Gastrocnemius medialis (tissue), 4 donors: ENCODE data around the gene RNF144A. TPM values are rescaled to one million over a fixed set of nuclear protein-coding genes. Genes with fewer than 3 reads are reported as not detected.

ENCODE experiments used
- ATAC-seq, 2 donors: fragments of 150-250 bp; one replicate each; pipeline ENCODE4 v1.9.1; 2016
- DNase-seq, 2 donors: peaks; one replicate each; pipeline ENCODE4 v3.0.0-alpha.2; 2019
- H3K27ac ChIP-seq, 4 donors: fragments of 200-600 bp; sonication (generic); 1 replicate in 1 of 4; 2 replicates in 3 of 4; pipeline ENCODE4 v1.5.1; 2016 to 2018; ENCODE audit warnings: mild to moderate bottlenecking in 2 of 4, moderate library complexity in 1 of 4
- H3K27me3 ChIP-seq, 3 donors: fragments of 200-600 bp; sonication (generic) in 2 of 3; 1 replicate in 1 of 3; 2 replicates in 2 of 3; pipeline versions ENCODE4 v1.5.1 to v1.6.0; 2016 to 2019; ENCODE audit warnings: mild to moderate bottlenecking in 1 of 3, moderate library complexity in 1 of 3
- H3K36me3 ChIP-seq, 2 donors: fragments of 200-600 bp; sonication (generic) in 1 of 2; one replicate each; pipeline ENCODE4 v1.5.1; 2017 to 2018
- H3K4me1 ChIP-seq, 2 donors: fragments of 200-600 bp; sonication (generic) in 1 of 2; one replicate each; pipeline ENCODE4 v1.5.1; 2016 to 2017; ENCODE audit warnings: mild to moderate bottlenecking in 2 of 2
- H3K4me3 ChIP-seq, 4 donors: fragments of 200-600 bp; sonication (generic) in 3 of 4; 1 replicate in 1 of 4; 2 replicates in 3 of 4; pipeline ENCODE4 v1.5.1; 2016 to 2019; ENCODE audit warnings: mild to moderate bottlenecking in 2 of 4
- H3K9me3 ChIP-seq, 3 donors: fragments of 200-600 bp; sonication (generic) in 2 of 3; 1 replicate in 1 of 3; 2 replicates in 2 of 3; pipeline ENCODE4 v1.5.1; 2016 to 2019
- POLR2A ChIP-seq, 2 donors: fragments of 450-650 bp; IDR thresholded peaks; one replicate each; pipeline ENCODE4 v1.6.1; 2017; ENCODE audit warnings: antibody characterized with exemption in 2 of 2, mild to moderate bottlenecking in 2 of 2, moderate library complexity in 2 of 2
- in situ Hi-C, 4 donors: fragments of 200-750 bp; cut with MboI; loops; one replicate each; pipeline versions ENCODE4 v1.15.0 to v1.8.0; 2017; ENCODE audit warnings: low sequenced_read_pairs in 4 of 4
- intact Hi-C: fragments of 100-400 bp; cut with DNase I; formaldehyde crosslinking; loops from one replicate; pipeline ENCODE4 v1.15.1; 2023; ENCODE audit warnings: low total_unique reads
- total RNA-seq, 4 donors: library from RNA; depleted of rRNA; stranded (reverse); fragments of >200 nt; gene quantifications; one replicate each; pipeline versions ENCODE4 v1.1.0 to v1.2.3, GENCODE V29; 2016
- TF ChIP-seq, protein P1 (sequence below), 5 experiments: fragments of 450-650 bp in 3 of 5; fragments of 200-600 bp in 2 of 5; sonication (generic) in 2 of 5; IDR thresholded peaks in 4 of 5; conservative IDR thresholded peaks in 1 of 5; 1 replicate in 4 of 5; 2 replicates in 1 of 5; pipeline ENCODE4 v1.5.1; 2016 to 2019; ENCODE audit warnings: antibody characterized with exemption in 5 of 5, mild to moderate bottlenecking in 3 of 5, moderate library complexity in 3 of 5

RNF144A gene
- total RNA-seq, 4 donors from 2014 or later = 4.9 to 16.2 (median 10.2) TPM

DNA sequence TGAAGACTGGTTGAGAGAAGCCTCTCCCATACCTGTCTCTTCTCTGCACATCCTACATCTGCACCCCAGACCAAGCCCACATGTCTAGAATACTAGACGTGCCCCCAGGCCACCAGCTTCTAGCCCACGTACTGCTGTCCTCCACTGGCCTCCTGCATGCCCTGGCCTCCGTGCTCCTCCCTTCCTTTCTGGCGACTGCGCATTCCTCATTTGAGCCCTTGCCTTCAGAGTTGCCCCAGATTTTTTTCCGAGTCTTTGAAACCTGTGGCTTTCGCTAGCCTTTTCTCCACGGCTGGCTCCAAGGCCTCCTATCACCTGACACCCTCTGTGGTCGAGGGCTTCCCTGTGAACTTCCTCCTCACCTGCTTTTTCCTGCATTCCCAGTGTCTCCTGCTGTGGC lies 11.2 kb downstream of the RNF144A start:
- TF ChIP-seq, protein P1, sequence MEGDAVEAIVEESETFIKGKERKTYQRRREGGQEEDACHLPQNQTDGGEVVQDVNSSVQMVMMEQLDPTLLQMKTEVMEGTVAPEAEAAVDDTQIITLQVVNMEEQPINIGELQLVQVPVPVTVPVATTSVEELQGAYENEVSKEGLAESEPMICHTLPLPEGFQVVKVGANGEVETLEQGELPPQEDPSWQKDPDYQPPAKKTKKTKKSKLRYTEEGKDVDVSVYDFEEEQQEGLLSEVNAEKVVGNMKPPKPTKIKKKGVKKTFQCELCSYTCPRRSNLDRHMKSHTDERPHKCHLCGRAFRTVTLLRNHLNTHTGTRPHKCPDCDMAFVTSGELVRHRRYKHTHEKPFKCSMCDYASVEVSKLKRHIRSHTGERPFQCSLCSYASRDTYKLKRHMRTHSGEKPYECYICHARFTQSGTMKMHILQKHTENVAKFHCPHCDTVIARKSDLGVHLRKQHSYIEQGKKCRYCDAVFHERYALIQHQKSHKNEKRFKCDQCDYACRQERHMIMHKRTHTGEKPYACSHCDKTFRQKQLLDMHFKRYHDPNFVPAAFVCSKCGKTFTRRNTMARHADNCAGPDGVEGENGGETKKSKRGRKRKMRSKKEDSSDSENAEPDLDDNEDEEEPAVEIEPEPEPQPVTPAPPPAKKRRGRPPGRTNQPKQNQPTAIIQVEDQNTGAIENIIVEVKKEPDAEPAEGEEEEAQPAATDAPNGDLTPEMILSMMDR (IDR thresholded peaks at IDR 0.05 in 4 of 5, conservative IDR thresholded peaks at IDR 0.05 in 1 of 5) = no peak
- no peak for TF ChIP-seq POLR2A (IDR thresholded peaks at IDR 0.05)
- DNase-seq (no peak), ATAC-seq (no peak)
- Histone ChIP-seq H3K27me3 (no peaks in the 10 kb centered on the region), H3K27ac (no peak overlapping the region), H3K4me1 (peaks cover 28 to 31% of the 10 kb centered on the region in 2 donors), H3K36me3 (no peaks in the 10 kb centered on the region), H3K4me3 (no peak overlapping the region), H3K9me3 (no peaks in the 10 kb centered on the region)
- in situ Hi-C loops (no loop called here), intact Hi-C loops (loop anchor here (5.0 kb wide), 1 partner anchor 64 kb away; no protein-coding TSS in a partner anchor)

DNA sequence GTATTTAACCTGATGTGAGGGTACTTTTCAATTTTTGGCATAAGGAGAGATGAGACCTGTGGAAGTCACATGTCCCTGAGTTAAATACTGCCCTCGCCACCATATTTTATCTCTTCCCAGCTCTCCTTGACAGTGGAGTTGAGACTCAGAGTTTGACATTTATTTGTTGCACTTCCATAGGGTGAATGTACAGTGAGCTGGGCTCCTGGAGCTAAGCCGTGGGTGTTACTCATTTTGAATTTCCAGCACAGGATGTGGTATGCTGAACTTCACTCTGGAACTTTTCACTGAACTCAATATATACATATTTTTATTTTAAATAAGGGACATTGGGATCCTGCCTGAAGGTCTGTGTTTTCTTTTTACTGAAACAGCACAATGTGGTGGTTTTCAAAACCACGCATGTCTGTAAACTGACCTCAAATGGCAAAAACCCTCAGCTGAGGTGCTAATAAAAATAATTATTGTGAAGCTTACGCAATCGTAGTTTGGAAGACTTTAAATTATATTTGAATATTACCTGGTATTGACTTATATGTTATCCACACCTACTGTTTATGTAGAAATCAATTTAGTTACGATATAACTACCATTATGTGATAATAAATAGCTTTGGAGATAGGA lies 12.1 kb downstream of the RNF144A start:
- no peak for TF ChIP-seq POLR2A (IDR thresholded peaks at IDR 0.05)
- TF ChIP-seq, protein P1 (IDR thresholded peaks at IDR 0.05 in 4 of 5, conservative IDR thresholded peaks at IDR 0.05 in 1 of 5) = no peak

DNA sequence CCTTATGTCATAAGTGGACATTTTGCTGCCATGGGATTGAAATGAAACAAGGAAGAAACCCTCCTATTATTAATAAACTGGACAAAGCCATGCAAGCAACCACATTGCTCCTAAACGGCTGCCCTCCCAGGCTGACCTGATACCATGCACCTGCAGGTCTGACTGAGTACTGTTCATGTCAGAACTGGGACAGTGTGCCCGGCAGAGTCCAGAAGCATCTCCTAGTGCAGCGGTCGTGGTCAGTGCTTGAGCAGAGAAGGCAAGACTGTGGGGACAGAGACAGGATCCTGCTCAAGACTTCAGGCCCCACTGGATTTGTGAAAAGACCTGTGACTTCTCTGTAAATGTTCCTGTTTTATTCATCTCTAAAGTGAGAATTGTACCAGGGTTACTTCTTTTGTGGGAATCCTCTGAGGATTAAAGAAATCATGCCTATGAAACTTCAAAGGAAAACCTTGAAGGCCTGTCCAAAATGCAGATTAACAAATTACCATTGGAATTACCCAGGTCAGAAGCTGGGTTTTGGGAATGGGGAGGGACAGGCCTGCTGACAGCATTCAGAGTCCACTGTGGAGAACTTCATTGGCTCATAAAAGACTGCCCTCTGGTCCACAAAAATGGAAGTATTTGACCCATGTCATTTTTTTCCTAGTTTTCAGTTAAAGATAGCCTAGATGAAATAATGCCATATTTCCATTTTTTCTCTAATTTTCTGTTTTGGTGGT lies 13.9 kb downstream of the RNF144A start:
- Histone ChIP-seq H3K27me3 (no peaks in the 10 kb centered on the region), H3K9me3 (no peaks in the 10 kb centered on the region), H3K27ac (no peak overlapping the region), H3K4me3 (no peak overlapping the region), H3K36me3 (no peaks in the 10 kb centered on the region), H3K4me1 (peaks cover 10 to 28% of the 10 kb centered on the region in 2 donors)
- in situ Hi-C loops = no loop called here
- TF ChIP-seq, protein P1 (IDR thresholded peaks at IDR 0.05 in 4 of 5, conservative IDR thresholded peaks at IDR 0.05 in 1 of 5) = no peak
- no peak for TF ChIP-seq POLR2A (IDR thresholded peaks at IDR 0.05)
- intact Hi-C loops = no loop called here
- DNase-seq (no peak), ATAC-seq (no peak)

More for the DNA sequence above, 12.1 kb downstream of the RNF144A start:
- Histone ChIP-seq H3K4me3 (no peak overlapping the region), H3K36me3 (no peaks in the 10 kb centered on the region), H3K27ac (peak overlapping the region in 1 of 4 donors; percentile 5), H3K27me3 (no peaks in the 10 kb centered on the region), H3K9me3 (no peaks in the 10 kb centered on the region), H3K4me1 (peaks cover 25 to 31% of the 10 kb centered on the region in 2 donors)
- no peak for ATAC-seq
- in situ Hi-C loops = no loop called here
- no peak for DNase-seq
- intact Hi-C loops = loop anchor here (5.0 kb wide), 1 partner anchor 63 kb away; no protein-coding TSS in a partner anchor

DNA sequence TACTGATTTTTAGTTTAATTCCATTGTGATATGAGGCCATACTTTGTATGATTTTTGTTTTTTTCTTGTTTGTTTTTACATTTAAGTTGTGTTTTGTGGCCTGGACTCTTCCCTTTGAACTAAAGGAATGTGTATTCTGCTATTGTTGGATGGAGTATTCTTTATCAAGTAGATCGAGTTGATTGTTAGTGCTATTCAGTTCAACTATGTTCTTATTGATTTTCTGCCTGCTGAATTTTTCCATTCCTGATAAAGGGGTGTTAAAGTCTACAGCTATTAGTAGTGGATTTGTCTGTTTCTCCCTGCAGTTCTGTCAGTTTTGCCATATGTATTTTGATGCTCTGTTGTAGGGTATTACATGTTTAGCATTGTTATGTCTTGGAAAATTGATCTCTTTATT lies 14.5 kb downstream of the RNF144A start:
- H3K27ac ChIP-seq = no peak overlapping the region
- DNase-seq (no peak), ATAC-seq (no peak)
- TF ChIP-seq, protein P1 (IDR thresholded peaks at IDR 0.05 in 4 of 5, conservative IDR thresholded peaks at IDR 0.05 in 1 of 5) = no peak
- TF ChIP-seq POLR2A (IDR thresholded peaks at IDR 0.05) = no peak
- in situ Hi-C loops (no loop called here), intact Hi-C loops (no loop called here)
- no peaks in the 10 kb centered on the region for H3K36me3 ChIP-seq
- no peaks in the 10 kb centered on the region for H3K9me3 ChIP-seq
- no peaks in the 10 kb centered on the region for H3K27me3 ChIP-seq
- no peak overlapping the region for H3K4me3 ChIP-seq
- peaks cover 12 to 31% of the 10 kb centered on the region in 2 donors for H3K4me1 ChIP-seq
